Iris pigment epithelial cell (primary cell): ENCODE data around the gene LYSET.
"Not testable (repeated sequence)": the region's sequence is repeated elsewhere in the genome, so short reads cannot be mapped to it uniquely, and the experiment has no call there.

Experiments
- DNase-seq: peaks from one replicate; pipeline ENCODE4 v3.0.0-alpha.2; 2011; ENCODE audit warnings: low read depth

LYSET gene

GRCh38 chr14:93168610-93169009 lies 16.5 kb upstream of the LYSET start:
- not testable (repeated sequence) for DNase-seq

- DNase-seq, result not testable (repeated sequence)
These were observed 15.5 kb upstream of the LYSET start for GRCh38 chr14:93169619-93170018.

DNA sequence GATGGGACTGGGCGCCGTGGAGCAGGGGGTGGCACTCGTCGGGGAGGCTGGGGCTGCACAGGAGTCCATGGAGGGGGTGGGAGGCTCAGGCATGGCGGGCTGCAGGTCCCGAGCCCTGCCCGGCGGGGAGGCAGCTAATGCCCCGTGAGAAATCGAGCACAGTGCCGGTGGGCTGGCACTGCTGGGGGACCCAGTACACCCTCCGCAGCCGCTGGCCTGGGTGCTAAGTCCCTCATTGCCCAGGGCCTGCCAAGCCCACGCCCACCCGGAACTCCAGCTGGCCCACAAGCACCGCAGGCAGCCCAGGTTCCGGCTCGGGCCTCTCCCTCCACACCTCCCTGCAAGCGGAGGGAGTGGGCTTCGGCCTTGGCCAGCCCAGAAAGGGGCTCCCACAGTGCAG lies 15.0 kb upstream of the LYSET start:
- not testable (repeated sequence) for DNase-seq

GRCh38 chr14:93171376-93171775 lies 13.7 kb upstream of the LYSET start:
- peak; percentile 54 for DNase-seq

DNA sequence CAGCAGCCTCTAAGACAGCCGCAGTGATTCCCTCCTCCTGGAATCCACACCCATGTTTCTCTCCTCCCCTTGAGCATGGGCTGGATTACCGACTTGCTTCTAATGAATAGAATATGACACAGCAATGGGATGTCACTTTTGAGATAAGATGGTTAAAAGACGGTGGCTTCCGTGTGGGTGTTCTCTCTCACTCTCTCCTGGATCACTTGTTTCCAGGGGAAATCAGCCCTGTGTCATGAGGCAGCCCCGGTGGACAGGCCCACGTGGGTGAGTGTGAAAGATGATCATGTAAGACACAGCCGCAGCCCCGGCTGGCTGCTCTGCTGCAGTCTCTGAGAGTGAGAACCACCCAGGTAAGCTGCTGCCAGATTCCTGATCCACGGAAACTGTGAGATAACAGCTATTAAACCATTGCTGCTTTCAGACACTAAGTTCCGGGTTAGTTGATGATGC lies 11.1 kb upstream of the LYSET start:
- peak; percentile 60 for DNase-seq

- DNase-seq, result not testable (repeated sequence)
These were observed 10.4 kb upstream of the LYSET start for GRCh38 chr14:93174731-93175130.

DNA sequence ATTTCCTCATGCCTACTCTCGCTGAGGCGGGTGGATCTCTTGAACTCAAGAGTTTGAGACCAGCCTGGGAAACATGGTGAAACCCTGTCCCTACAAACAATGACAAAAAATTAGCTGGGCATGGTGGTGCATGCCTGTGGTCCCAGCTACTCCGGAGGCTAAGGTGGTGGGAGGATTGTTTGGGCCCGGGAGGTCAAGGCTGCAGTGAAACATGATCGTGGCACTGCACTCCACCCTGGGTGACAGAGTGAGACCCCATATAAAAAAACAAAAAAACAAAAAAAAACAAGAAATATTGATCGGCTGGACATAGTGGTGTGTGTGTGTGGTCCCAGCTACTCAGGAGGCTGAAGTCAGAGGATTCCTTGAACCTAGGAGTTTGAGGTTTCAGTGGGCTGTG lies 9.6 kb upstream of the LYSET start:
- DNase-seq, result no peak

- DNase-seq, result no peak
These were observed 1.4 kb upstream of the LYSET start for GRCh38 chr14:93183596-93184317.

DNA sequence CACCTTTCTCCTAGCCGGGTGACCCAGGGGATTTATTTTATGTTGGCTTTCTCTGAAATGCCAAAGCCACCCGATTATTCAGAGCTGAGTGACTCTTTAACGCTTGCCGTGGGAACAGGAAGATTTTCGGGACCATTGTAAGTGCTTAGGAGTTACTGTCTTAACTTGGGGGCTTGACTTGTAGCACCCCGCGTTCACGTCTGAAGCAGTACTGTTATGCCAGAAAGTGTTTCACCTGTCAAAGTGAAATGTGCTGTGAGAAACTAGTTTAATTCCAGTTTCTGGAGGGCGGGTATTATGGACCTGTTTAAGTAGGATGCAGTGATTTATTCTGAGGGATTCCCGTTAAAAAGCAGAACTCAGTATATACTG lies 218 bp downstream of the LYSET start:
- DNase-seq, result peak; percentile 19

- no peak for DNase-seq
These were observed 1.3 kb downstream of the LYSET start for GRCh38 chr14:93186466-93186865.

DNA sequence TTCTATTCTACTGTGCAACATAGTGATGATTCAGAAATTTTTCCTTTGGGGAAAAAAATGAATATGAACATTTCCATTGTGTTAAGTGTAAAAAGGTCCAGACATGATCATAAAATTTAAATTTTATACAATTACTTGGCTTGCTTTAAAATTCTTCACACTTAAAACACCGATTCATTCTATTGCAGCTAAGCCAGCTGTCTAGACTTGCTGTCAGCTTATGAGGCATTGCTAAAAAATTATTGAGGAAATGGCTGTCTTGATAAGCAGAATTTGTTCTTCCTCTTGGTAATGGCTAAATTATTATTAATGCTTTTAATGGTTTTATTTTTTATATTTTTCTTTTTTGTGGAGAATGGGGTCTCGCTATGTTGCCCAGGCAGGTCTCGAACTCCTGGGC lies 1.8 kb downstream of the LYSET start:
- DNase-seq, result no peak

DNA sequence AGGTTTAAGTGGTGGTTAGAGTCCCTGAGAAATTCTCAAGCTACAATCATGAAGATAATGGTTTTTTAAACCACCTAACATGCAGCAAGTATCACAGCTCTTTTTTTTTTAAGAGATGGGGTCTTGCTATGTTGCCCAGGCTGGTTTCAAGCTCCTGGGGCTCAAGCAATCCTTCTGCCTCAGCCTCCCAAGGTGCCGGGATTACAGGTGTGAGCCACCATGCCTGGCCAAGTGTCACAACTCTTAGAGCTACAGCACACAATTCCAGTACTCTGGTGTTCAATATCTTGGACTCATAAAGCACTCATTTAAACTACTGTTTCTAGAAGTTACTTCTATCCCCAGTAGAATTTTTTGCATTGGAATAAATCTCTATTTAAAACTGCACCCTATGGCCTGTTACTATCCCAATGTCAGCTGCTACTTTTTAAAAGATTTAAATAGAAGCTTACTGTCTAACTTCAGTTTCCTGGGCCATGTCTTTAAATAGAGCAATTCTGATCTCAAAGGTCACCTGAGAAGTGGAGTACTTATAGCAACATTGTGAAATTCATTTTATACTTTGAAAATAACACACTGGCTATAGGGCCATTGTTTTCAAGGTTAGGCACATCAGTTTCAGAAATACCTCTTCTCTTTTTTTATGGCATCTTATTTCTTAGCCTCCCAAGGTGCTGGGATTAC lies 10.3 kb downstream of the LYSET start:
- no peak for DNase-seq

GRCh38 chr14:93199031-93199430 lies 13.9 kb downstream of the LYSET start:
- DNase-seq, result no peak

- no peak for DNase-seq
These were observed 15.4 kb downstream of the LYSET start for GRCh38 chr14:93200553-93200952.

GRCh38 chr14:93201155-93201704 lies 16.1 kb downstream of the LYSET start:
- no peak for DNase-seq

DNA sequence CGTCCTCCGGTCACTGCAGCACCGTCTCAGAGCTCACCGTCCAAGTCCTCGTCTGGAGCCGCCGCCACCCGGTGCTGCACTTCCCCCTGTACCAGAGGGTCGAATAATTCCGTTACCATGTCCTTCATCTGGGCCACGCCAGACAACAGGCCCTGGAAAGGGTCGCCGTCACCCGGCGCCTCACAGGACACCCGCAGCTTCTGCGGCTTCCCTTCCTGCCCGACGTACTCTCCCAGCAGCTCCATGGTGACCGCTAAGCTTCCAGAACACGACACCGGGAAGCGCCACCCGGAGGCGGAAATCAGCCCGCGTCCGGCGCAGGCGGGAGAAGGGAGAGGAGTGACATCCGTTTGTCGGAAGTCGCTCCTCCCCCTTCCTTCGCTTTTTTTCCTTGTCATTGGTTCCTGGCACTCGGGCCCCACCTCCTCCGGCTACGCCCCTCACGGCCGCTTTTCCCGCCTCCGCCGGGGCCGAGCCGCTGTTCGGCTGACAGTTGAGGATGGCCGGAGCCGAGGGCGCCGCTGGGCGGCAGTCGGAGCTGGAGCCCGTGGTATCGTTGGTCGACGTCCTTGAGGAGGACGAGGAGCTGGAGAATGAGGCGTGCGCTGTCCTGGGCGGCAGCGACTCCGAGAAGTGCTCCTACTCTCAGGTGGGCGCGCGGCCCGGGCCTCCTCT lies 21.8 kb downstream of the LYSET start, which contains the start of the genes GON7 and UBR7:
Gene GON7 (minus strand): TSS at position 273 of the 675 bp plus-strand sequence. CDS start 28 bp downstream, at position 245.
Gene UBR7 (plus strand): TSS at position 464 of the 675 bp plus-strand sequence. CDS start 36 bp downstream, at position 500.
- peak; percentile 96 for DNase-seq

GRCh38 chr14:93207468-93208308 lies 22.6 kb downstream of the LYSET start:
- peak; percentile 68 for DNase-seq

GRCh38 chr14:93212432-93212831 lies 27.3 kb downstream of the LYSET start:
- DNase-seq, result no peak

GRCh38 chr14:93214598-93214997 lies 29.5 kb downstream of the LYSET start:
- no peak for DNase-seq

DNA sequence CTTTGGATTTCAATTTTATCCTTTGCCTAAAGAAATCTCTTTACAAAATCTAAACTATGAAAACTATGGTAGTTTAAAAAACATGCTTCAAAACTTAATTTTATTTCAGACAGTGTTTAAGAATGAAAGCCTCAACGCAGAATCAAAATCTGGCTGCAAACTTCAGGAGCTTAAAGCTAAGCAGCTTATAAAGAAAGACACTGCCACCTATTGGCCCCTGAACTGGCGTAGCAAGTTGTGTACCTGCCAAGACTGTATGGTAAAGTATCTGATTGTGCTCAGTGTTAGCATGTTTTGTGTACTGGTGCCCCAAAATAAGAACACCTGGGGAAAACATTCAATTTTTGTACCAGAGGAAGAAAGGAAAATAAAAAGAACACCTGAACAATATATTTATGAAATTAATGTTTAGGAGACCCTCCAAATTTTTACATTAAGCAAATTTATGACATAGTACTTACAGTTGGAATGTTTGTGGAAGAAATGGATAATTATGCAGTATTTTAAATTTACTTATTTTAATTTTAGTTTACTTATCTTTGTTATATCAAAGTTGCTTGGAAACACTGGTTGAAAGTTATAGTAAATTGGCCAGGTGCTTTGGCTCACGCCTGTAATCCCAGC lies 34.1 kb downstream of the LYSET start:
- DNase-seq, result peak; percentile 73

DNA sequence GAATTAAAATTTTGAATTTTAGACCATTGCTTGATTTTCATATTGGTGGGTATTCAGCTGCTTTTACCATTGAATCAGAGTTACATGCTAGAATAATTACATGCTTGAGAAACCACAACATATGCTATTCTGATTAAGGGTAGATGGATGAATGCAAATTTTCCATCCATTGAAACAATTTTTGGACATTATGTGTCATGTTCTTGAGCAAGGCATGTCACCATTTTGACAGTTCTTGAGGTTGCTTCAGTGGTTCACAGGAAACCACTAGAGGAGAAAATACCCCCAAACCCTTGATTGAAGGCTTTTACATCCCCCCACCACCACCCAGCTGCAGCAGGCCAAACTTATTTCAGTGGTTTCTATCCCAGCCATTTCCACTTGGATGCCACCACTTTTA lies 35.4 kb downstream of the LYSET start:
- no peak for DNase-seq
